Ishikawa (cell line): ENCODE data around the gene SLC35G1.

Source experiments
- CEBPB ChIP-seq: IDR thresholded peaks from 2 replicates; pipeline ENCODE4 v1.6.1; 2012
- CREB1 ChIP-seq: IDR thresholded peaks from 2 replicates; pipeline ENCODE4 v1.6.1; 2012; ENCODE audit warnings: low read depth
- EGR1 ChIP-seq: IDR thresholded peaks from 2 replicates; pipeline ENCODE4 v1.6.1; 2012
- EP300 ChIP-seq: IDR thresholded peaks from 2 replicates; pipeline ENCODE4 v1.6.1; 2012; ENCODE audit warnings: borderline replicate concordance
- FOXM1 ChIP-seq: IDR thresholded peaks from 2 replicates; pipeline ENCODE4 v1.6.1; 2012; ENCODE audit warnings: low read depth, borderline replicate concordance
- NFIC ChIP-seq: IDR thresholded peaks from 2 replicates; pipeline ENCODE4 v1.6.1; 2012
- RAD21 ChIP-seq: IDR thresholded peaks from 2 replicates; pipeline ENCODE4 v1.6.1; 2012; ENCODE audit warnings: low read depth
- TAF1 ChIP-seq: IDR thresholded peaks from 2 replicates; pipeline ENCODE4 v1.6.1; 2012; ENCODE audit warnings: low read depth, mild to moderate bottlenecking
- TCF12 ChIP-seq: IDR thresholded peaks from 2 replicates; pipeline ENCODE4 v1.6.1; 2012; ENCODE audit warnings: low read depth
- TEAD4 ChIP-seq: IDR thresholded peaks from 2 replicates; pipeline ENCODE4 v1.6.1; 2012
- USF1 ChIP-seq: IDR thresholded peaks from 2 replicates; pipeline ENCODE4 v1.6.1; 2012
- YY1 ChIP-seq: IDR thresholded peaks from 2 replicates; pipeline ENCODE4 v1.6.1; 2012; ENCODE audit warnings: low read depth
- ZBTB7A ChIP-seq: IDR thresholded peaks from 2 replicates; pipeline ENCODE4 v1.6.1; 2012; ENCODE audit warnings: low read depth
- TF ChIP-seq, protein P1 (sequence below): IDR thresholded peaks from 2 replicates; pipeline ENCODE4 v1.6.1; 2012; ENCODE audit warnings: low read depth, mild to moderate bottlenecking
- TF ChIP-seq, protein P2 (sequence below): IDR thresholded peaks from 2 replicates; pipeline ENCODE4 v1.6.1; 2012

SLC35G1 gene

GRCh38 chr10:93873420-93874115 lies 20.2 kb upstream of the SLC35G1 start:
- TF ChIP-seq CEBPB (0 out of 2 replicates have a peak, but pooled peaks have one; percentile 25), TAF1 (no peak), NFIC (no peak), RAD21 (no peak), YY1 (no peak), TEAD4 (no peak), TCF12 (no peak), FOXM1 (no peak)
- TF ChIP-seq, protein P1, sequence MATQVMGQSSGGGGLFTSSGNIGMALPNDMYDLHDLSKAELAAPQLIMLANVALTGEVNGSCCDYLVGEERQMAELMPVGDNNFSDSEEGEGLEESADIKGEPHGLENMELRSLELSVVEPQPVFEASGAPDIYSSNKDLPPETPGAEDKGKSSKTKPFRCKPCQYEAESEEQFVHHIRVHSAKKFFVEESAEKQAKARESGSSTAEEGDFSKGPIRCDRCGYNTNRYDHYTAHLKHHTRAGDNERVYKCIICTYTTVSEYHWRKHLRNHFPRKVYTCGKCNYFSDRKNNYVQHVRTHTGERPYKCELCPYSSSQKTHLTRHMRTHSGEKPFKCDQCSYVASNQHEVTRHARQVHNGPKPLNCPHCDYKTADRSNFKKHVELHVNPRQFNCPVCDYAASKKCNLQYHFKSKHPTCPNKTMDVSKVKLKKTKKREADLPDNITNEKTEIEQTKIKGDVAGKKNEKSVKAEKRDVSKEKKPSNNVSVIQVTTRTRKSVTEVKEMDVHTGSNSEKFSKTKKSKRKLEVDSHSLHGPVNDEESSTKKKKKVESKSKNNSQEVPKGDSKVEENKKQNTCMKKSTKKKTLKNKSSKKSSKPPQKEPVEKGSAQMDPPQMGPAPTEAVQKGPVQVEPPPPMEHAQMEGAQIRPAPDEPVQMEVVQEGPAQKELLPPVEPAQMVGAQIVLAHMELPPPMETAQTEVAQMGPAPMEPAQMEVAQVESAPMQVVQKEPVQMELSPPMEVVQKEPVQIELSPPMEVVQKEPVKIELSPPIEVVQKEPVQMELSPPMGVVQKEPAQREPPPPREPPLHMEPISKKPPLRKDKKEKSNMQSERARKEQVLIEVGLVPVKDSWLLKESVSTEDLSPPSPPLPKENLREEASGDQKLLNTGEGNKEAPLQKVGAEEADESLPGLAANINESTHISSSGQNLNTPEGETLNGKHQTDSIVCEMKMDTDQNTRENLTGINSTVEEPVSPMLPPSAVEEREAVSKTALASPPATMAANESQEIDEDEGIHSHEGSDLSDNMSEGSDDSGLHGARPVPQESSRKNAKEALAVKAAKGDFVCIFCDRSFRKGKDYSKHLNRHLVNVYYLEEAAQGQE: no peak
- TF ChIP-seq, protein P2, sequence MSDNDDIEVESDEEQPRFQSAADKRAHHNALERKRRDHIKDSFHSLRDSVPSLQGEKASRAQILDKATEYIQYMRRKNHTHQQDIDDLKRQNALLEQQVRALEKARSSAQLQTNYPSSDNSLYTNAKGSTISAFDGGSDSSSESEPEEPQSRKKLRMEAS: peak; percentile 35; the same call in 1 of the 2 replicates

- TF ChIP-seq CEBPB (no peak), RAD21 (no peak)
Observed at GRCh38 chr10:93874309-93875031, 19.3 kb upstream of the SLC35G1 start.

DNA sequence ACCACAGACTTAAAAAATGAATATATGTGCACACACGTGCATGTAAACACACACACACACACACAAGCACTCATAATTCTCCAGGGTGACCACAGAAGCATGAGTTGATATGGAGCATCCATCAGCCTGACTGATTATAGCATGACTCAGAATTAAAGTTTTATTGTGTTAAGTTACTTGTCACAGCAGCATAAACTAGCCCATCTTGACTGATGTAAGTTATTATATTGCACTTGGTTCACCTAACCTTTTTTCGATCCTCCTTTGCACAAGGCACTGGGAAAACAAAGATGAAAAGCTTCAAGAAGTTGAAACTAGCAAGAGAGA lies 18.8 kb upstream of the SLC35G1 start:
- TF ChIP-seq TAF1: no peak
- no peak for TF ChIP-seq CEBPB
- TF ChIP-seq, protein P2: no peak
- TF ChIP-seq CREB1: no peak
- TF ChIP-seq RAD21: no peak
- TF ChIP-seq NFIC: no peak
- TF ChIP-seq, protein P1: no peak
- no peak for TF ChIP-seq TCF12
- no peak for TF ChIP-seq EP300
- TF ChIP-seq YY1: no peak
- TF ChIP-seq USF1: no peak

DNA sequence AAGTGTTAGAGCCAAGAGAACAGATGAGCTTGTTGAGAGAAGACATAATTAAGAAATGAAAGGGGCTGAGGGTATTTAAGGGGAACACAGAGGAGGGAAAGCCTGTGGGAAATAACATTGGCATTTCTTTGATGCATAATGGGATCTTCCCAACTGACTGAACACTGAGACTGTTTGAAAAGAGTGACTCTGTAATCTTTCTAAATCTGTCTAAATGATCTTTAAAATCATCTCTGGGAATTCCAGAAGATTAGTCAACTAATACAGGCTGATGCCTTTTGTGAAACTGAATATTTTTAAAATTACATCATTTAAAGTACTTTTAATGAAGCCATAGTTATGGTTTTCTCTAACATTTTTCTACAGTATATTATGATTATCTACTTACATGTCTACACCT lies 17.4 kb upstream of the SLC35G1 start:
- no peak for TF ChIP-seq USF1
- TF ChIP-seq EGR1: no peak
- no peak for TF ChIP-seq TAF1
- TF ChIP-seq YY1: no peak

DNA sequence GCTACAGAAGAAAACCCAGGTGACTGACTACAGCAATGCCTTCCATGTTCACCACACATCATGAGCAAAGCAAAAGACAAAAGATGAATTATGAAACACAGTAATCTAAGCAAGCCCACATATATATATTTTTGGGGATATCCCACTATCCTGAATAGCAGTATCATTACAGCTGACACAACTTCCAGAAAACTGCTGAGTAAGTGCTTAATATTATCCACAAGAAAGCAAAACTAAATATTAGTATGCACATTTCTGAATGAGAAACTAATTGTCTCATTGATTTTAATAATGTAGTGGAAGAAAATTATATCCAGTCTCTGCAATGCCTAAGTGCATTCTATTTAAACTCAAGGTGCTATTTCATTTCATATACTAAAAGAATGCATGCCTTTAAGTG lies 14.5 kb upstream of the SLC35G1 start:
- no peak for TF ChIP-seq ZBTB7A
- no peak for TF ChIP-seq CEBPB
- TF ChIP-seq, protein P2: no peak
- no peak for TF ChIP-seq TEAD4
- TF ChIP-seq, protein P1: no peak
- no peak for TF ChIP-seq NFIC
- no peak for TF ChIP-seq EP300
- no peak for TF ChIP-seq TAF1
- no peak for TF ChIP-seq TCF12
- no peak for TF ChIP-seq CREB1
- TF ChIP-seq YY1: no peak
- no peak for TF ChIP-seq EGR1
- TF ChIP-seq FOXM1: no peak
- no peak for TF ChIP-seq RAD21
